ENCODE results near the gene ZNF579.

The ZNF579 gene

GRCh38 chr19:55611983-55612645 is 31.5 kb upstream of the ZNF579 start:
- no peak for DNase-seq

GRCh38 chr19:55611300-55611982 is 30.8 kb upstream of the ZNF579 start:
- DNase-seq = no peak

GRCh38 chr19:55609326-55609725 is 28.7 kb upstream of the ZNF579 start:
- DNase-seq = no peak

- no peak for DNase-seq
Measured at GRCh38 chr19:55606817-55607216, 26.2 kb upstream of the ZNF579 start.

GRCh38 chr19:55606471-55606787 is 25.8 kb upstream of the ZNF579 start:
- DNase-seq = no peak

GRCh38 chr19:55605637-55606470 is 25.2 kb upstream of the ZNF579 start, which contains the start of gene ZNF865:
Gene ZNF865 (plus strand): TSS chr19:55605647. CDS start chr19:55613619, 7,972 bp downstream.
- peak; percentile 88 for DNase-seq

GRCh38 chr19:55605207-55605636 is 24.6 kb upstream of the ZNF579 start:
- DNase-seq = peak; percentile 94

GRCh38 chr19:55603581-55604292 is 23.1 kb upstream of the ZNF579 start:
- no peak for DNase-seq

GRCh38 chr19:55603115-55603514 is 22.5 kb upstream of the ZNF579 start:
- DNase-seq = no peak

- DNase-seq = no peak
Measured at GRCh38 chr19:55602104-55603001, 21.7 kb upstream of the ZNF579 start.

GRCh38 chr19:55601084-55601483 is 20.4 kb upstream of the ZNF579 start:
- DNase-seq = no peak

GRCh38 chr19:55600662-55601028 is 20.0 kb upstream of the ZNF579 start:
- no peak for DNase-seq

- DNase-seq = peak; percentile 95
Measured at GRCh38 chr19:55599842-55600661, 19.4 kb upstream of the ZNF579 start, which contains the start of gene ZNF524. Gene ZNF524 (plus strand): TSS chr19:55600288. CDS start chr19:55602113, 1,825 bp downstream.

- DNase-seq = peak; percentile 97
Measured at GRCh38 chr19:55599468-55599841, 18.8 kb upstream of the ZNF579 start, which contains the start of gene FIZ1. Gene FIZ1 (minus strand): TSS chr19:55599517. CDS start chr19:55597865, 1,652 bp downstream.

- peak; percentile 97 for DNase-seq
Measured at GRCh38 chr19:55598719-55599467, 18.2 kb upstream of the ZNF579 start.

GRCh38 chr19:55598034-55598433 is 17.4 kb upstream of the ZNF579 start:
- no peak for DNase-seq

GRCh38 chr19:55597501-55597921 is 16.9 kb upstream of the ZNF579 start:
- no peak for DNase-seq

- no peak for DNase-seq
Measured at GRCh38 chr19:55596304-55596703, 15.7 kb upstream of the ZNF579 start.

GRCh38 chr19:55594996-55595545 is 14.4 kb upstream of the ZNF579 start:
- DNase-seq = no peak

Measured in NCI-H748 treated with DMSO at 0.1 percent for 48 hours (cell line).